Keratinocyte (primary cell): ENCODE results near the gene SLC8A3. TPM values are rescaled to one million over a fixed set of nuclear protein-coding genes. Genes with fewer than 3 reads are reported as not detected.

ENCODE experiments used
- DNase-seq: peaks from one replicate; pipeline ENCODE4 v3.0.0-alpha.2; 2011; ENCODE audit warnings: low read depth, missing footprints, low spot score
- FAIRE-seq: peaks from 2 replicates; lab custom pipeline; 2011; peaks lifted over from hg19 to GRCh38; lab: Jason Lieb, UNC
- H2AFZ ChIP-seq: 2 replicates; pipeline ENCODE4 v1.6.0; 2012; ENCODE audit warnings: low read length, control low read depth, inconsistent platforms; ENCODE audit not compliant: control insufficient read depth
- H3K27ac ChIP-seq: 2 replicates; pipeline ENCODE4 v1.5.1; 2011; ENCODE audit warnings: low read length; ENCODE audit not compliant: control insufficient read depth, insufficient read depth
- H3K27me3 ChIP-seq: 3 replicates; pipeline ENCODE4 v1.6.0; 2011; ENCODE audit warnings: low read length; ENCODE audit not compliant: control insufficient read depth, insufficient read depth; ENCODE audit errors: extremely low read depth
- H3K36me3 ChIP-seq, 2 experiments: 2 replicates in 1 of 2; 3 replicates in 1 of 2; pipeline ENCODE4 v1.5.1; 2011; ENCODE audit warnings: low read length in 2 of 2, mild to moderate bottlenecking in 1 of 2; ENCODE audit not compliant: control insufficient read depth in 2 of 2, insufficient read depth in 2 of 2; ENCODE audit errors: extremely low read depth in 1 of 2
- H3K4me1 ChIP-seq: 3 replicates; pipeline ENCODE4 v1.5.1; 2011; ENCODE audit warnings: low read length; ENCODE audit not compliant: control insufficient read depth, insufficient read depth; ENCODE audit errors: extremely low read depth
- H3K4me2 ChIP-seq: 3 replicates; pipeline ENCODE4 v1.6.0; 2011; ENCODE audit warnings: low read depth, low read length; ENCODE audit not compliant: control insufficient read depth, insufficient read depth; ENCODE audit errors: extremely low read depth
- H3K4me3 ChIP-seq, 3 experiments: fragments of 200-600 bp in 1 of 3; sonication (generic) in 1 of 3; 2 replicates in 2 of 3; 3 replicates in 1 of 3; pipeline ENCODE4 v1.5.1; 2011 to 2016; ENCODE audit warnings: low read length in 3 of 3, mild to moderate bottlenecking in 3 of 3, control low read depth in 2 of 3, inconsistent platforms in 1 of 3, low read depth in 1 of 3, mixed read lengths in 1 of 3, mixed run types in 1 of 3, moderate library complexity in 1 of 3; ENCODE audit not compliant: control insufficient read depth in 2 of 3, insufficient read depth in 2 of 3; ENCODE audit errors: extremely low read depth in 1 of 3
- H3K79me2 ChIP-seq: 2 replicates; pipeline ENCODE4 v1.6.0; 2012; ENCODE audit warnings: low read length; ENCODE audit not compliant: control insufficient read depth, insufficient read depth
- H3K9ac ChIP-seq: 3 replicates; pipeline ENCODE4 v1.6.0; 2011; ENCODE audit warnings: low read length; ENCODE audit not compliant: control insufficient read depth, insufficient read depth; ENCODE audit errors: extremely low read depth
- H3K9me1 ChIP-seq: 3 replicates; pipeline ENCODE4 v1.6.0; 2011; ENCODE audit warnings: low read length; ENCODE audit not compliant: control insufficient read depth, insufficient read depth; ENCODE audit errors: extremely low read depth
- H3K9me3 ChIP-seq: 2 replicates; pipeline ENCODE4 v1.5.1; 2012; ENCODE audit warnings: low read depth, low read length; ENCODE audit not compliant: control insufficient read depth
- H4K20me1 ChIP-seq: 3 replicates; pipeline ENCODE4 v1.6.0; 2011; ENCODE audit warnings: low read length; ENCODE audit not compliant: control insufficient read depth, insufficient read depth; ENCODE audit errors: extremely low read depth
- CTCF ChIP-seq, 3 experiments: IDR thresholded peaks in 1 of 3; conservative IDR thresholded peaks in 1 of 3; optimal IDR thresholded peaks in 1 of 3; 2 replicates in 2 of 3; 3 replicates in 1 of 3; pipeline versions ENCODE3 to v1.5.1; 2011; ENCODE audit warnings: low read length in 3 of 3, mild to moderate bottlenecking in 3 of 3, moderate library complexity in 2 of 3, control low read depth in 1 of 3, inconsistent platforms in 1 of 3; ENCODE audit not compliant: insufficient read depth in 2 of 3; ENCODE audit errors: extremely low read depth in 1 of 3
- EZH2 ChIP-seq: IDR thresholded peaks from one replicate; pipeline ENCODE4 v1.6.1; 2012; ENCODE audit warnings: inconsistent platforms, mild to moderate bottlenecking, low read length, moderate library complexity
- dilution Hi-C: fragments of 300-500 bp; cut with MboI; formaldehyde crosslinking; loops from one replicate; pipeline ENCODE4 v1.7.0; 2020; ENCODE audit warnings: low sequenced_read_pairs; ENCODE audit not compliant: extremely low pct_ligation_motif_present
- polyA plus RNA-seq, 5 experiments: library from polyadenylated mRNA; depleted of rRNA in 3 of 5; stranded (reverse) in 3 of 5; stranded (forward) in 1 of 5; unstranded in 1 of 5; fragments of >200 nt; gene quantifications; 1 replicate in 1 of 5; 2 replicates in 3 of 5; 3 replicates in 1 of 5; pipeline versions ENCODE4 v1.2.1 to v1.2.3, GENCODE V29; 2011 to 2012; ENCODE audit warnings: missing spikeins in 2 of 5, low read depth in 1 of 5, low replicate concordance in 1 of 5

The SLC8A3 gene
- polyA plus RNA-seq, 1 donor (not counting 4 experiments of a cell fraction or from before 2014, with no cell fraction given): not detected

DNA sequence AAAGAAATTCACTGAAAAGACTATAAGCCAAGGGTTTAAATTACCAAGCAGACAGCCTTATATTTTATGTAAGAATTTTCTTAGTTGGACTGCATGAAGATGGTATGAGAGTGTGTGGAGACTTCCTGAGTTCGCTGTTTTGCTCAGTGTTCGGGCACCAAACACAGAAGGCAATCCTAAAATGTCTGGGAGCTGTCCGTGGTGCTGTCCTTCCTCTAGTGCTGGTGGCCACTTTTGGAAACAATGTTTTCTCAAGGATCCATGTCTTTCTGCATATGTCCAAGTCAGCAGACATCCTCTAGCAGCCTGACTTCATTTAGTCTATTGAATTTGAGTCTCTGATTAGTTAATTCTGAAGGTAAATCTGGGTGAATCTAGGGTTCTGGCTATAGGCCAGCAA lies 135.8 kb downstream of the SLC8A3 start:
- DNase-seq (no peak), FAIRE-seq (peak; percentile 74)
- no peaks in the 10 kb centered on the region for H3K9me1 ChIP-seq
- H3K79me2 ChIP-seq: no peaks in the 10 kb centered on the region
- H2AFZ ChIP-seq: no peak overlapping the region
- H3K27ac ChIP-seq: no peak overlapping the region
- H3K4me1 ChIP-seq: peaks cover 3% of the 10 kb centered on the region
- no peak for TF ChIP-seq CTCF (optimal IDR thresholded peaks at IDR 0.05 in 1 of 3, IDR thresholded peaks at IDR 0.05 in 1 of 3, conservative IDR thresholded peaks at IDR 0.05 in 1 of 3; ENCODE audit: extremely low read depth in 1 of 3, insufficient read depth in 2 of 3, low read length in 3 of 3)
- no peak for TF ChIP-seq EZH2
- no peak overlapping the region for H3K4me3 ChIP-seq
- no peaks in the 10 kb centered on the region for H3K27me3 ChIP-seq
- H3K36me3 ChIP-seq: no peaks in the 10 kb centered on the region
- dilution Hi-C loops: no loop called here
- no peak overlapping the region for H3K9ac ChIP-seq
- no peak overlapping the region for H3K4me2 ChIP-seq
- no peaks in the 10 kb centered on the region for H3K9me3 ChIP-seq
- H4K20me1 ChIP-seq: no peaks in the 10 kb centered on the region

GRCh38 chr14:70050136-70050535 lies 138.6 kb downstream of the SLC8A3 start:
- H3K4me3 ChIP-seq: no peak overlapping the region
- no peaks in the 10 kb centered on the region for H3K27me3 ChIP-seq
- no peak overlapping the region for H3K9ac ChIP-seq
- no peak overlapping the region for H3K4me2 ChIP-seq
- no peaks in the 10 kb centered on the region for H3K79me2 ChIP-seq
- DNase-seq (no peak), FAIRE-seq (no peak)
- H2AFZ ChIP-seq: no peak overlapping the region
- dilution Hi-C loops: no loop called here
- H3K4me1 ChIP-seq: peaks cover 3% of the 10 kb centered on the region
- no peak overlapping the region for H3K27ac ChIP-seq
- H4K20me1 ChIP-seq: no peaks in the 10 kb centered on the region
- TF ChIP-seq EZH2 (no peak), CTCF (optimal IDR thresholded peaks at IDR 0.05 in 1 of 3, IDR thresholded peaks at IDR 0.05 in 1 of 3, conservative IDR thresholded peaks at IDR 0.05 in 1 of 3; ENCODE audit: extremely low read depth in 1 of 3, insufficient read depth in 2 of 3, low read length in 3 of 3) (no peak)
- H3K9me1 ChIP-seq: no peaks in the 10 kb centered on the region
- no peaks in the 10 kb centered on the region for H3K36me3 ChIP-seq
- no peaks in the 10 kb centered on the region for H3K9me3 ChIP-seq
